Measurements from ENCODE around the gene TMEM184B.

DNA sequence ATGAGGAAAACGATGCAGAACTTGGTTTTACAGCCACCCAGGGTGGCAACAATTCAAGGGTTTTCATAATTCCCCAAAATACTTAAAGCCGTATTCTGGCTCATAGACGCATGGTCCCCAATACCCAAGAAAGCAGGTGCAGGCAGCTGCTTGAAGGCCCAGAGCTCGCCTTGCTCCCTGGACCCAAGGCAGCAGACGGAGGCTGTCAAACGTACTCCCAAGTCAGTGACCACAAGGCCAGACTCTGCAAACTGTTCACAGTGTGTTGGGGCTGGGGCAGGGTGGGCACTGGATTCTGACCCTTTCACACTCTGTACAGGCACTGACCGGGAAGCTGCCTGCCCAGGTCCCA is 21.5 kb downstream of the TMEM184B start:
- TF ChIP-seq, protein P1, sequence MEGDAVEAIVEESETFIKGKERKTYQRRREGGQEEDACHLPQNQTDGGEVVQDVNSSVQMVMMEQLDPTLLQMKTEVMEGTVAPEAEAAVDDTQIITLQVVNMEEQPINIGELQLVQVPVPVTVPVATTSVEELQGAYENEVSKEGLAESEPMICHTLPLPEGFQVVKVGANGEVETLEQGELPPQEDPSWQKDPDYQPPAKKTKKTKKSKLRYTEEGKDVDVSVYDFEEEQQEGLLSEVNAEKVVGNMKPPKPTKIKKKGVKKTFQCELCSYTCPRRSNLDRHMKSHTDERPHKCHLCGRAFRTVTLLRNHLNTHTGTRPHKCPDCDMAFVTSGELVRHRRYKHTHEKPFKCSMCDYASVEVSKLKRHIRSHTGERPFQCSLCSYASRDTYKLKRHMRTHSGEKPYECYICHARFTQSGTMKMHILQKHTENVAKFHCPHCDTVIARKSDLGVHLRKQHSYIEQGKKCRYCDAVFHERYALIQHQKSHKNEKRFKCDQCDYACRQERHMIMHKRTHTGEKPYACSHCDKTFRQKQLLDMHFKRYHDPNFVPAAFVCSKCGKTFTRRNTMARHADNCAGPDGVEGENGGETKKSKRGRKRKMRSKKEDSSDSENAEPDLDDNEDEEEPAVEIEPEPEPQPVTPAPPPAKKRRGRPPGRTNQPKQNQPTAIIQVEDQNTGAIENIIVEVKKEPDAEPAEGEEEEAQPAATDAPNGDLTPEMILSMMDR (IDR thresholded peaks at IDR 0.05 in 4 of 5, conservative IDR thresholded peaks at IDR 0.05 in 1 of 5): no peak
- no peak for TF ChIP-seq POLR2A (IDR thresholded peaks at IDR 0.05)

Data from gastrocnemius medialis (tissue), 4 donors.